H1 (cell line): ENCODE data around the gene NIPAL4.

Source experiments
- ASH2L ChIP-seq: fragments of 200-600, 300-600 bp; sonication (generic); IDR thresholded peaks from one replicate; pipeline ENCODE4 v1.7.1; 2017; ENCODE audit warnings: low read length
- CTCF ChIP-seq, 3 experiments: IDR thresholded peaks; 1 replicate in 2 of 3; 2 replicates in 1 of 3; pipeline versions ENCODE4 v1.5.1 to v1.6.1; 2011; ENCODE audit warnings: low read length in 3 of 3, mild to moderate bottlenecking in 3 of 3, inconsistent platforms in 2 of 3, low read depth in 1 of 3, moderate library complexity in 1 of 3; ENCODE audit not compliant: insufficient read depth in 1 of 3; ENCODE audit errors: control extremely low read depth in 1 of 3
- HDAC6 ChIP-seq: IDR thresholded peaks from one replicate; pipeline ENCODE4 v1.7.1; 2012; ENCODE audit warnings: low read depth, mild to moderate bottlenecking, inconsistent platforms, low read length, moderate library complexity

DNA sequence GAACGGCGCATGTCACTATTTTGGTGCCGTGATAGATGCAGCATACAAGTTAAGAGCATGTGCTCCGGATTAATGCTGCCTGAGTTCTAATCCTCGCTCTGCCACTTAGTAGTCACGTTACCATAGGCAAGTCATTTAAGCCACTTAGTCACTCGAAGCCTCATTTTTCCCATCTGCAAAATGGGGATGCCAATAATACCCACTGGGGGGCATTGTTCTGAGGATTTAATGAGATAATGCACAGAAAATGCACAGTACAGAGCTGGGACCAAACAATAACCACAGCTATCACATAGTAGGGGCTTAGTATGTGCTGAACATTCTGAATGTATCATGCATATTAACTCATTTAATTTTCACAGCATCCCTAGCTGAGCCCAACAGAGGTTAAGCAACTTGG is 9.1 kb downstream of the NIPAL4 start:
- TF ChIP-seq ASH2L (no peak), CTCF (IDR thresholded peaks at IDR 0.05; ENCODE audit: control extremely low read depth in 1 of 3, insufficient read depth in 1 of 3, low read depth in 1 of 3, low read length in 3 of 3) (no peak), HDAC6 (no peak)
